Mesothelial cell of epicardium (in vitro differentiated cells): Measurements from ENCODE around the gene BGN. TPM values are rescaled to one million over a fixed set of nuclear protein-coding genes. Genes with fewer than 3 reads are reported as not detected.

Experiments used
- DNase-seq, 2 experiments: peaks; one replicate each; pipeline ENCODE4 v3.0.0; 2021; ENCODE audit warnings: low spot score in 2 of 2; ENCODE audit not compliant: unreplicated experiment in 2 of 2
- H3K27ac Mint-ChIP-seq: 2 replicates; pipeline ENCODE4 v1.8.0; 2021; ENCODE audit warnings: mixed read lengths
- H3K27me3 Mint-ChIP-seq: 2 replicates; pipeline ENCODE4 v1.8.0; 2021; ENCODE audit warnings: low read depth, mixed read lengths
- H3K36me3 Mint-ChIP-seq: 2 replicates; pipeline ENCODE4 v1.8.0; 2021; ENCODE audit warnings: mixed read lengths
- H3K4me1 Mint-ChIP-seq: 2 replicates; pipeline ENCODE4 v1.8.0; 2021; ENCODE audit warnings: mixed read lengths
- H3K4me3 Mint-ChIP-seq: 2 replicates; pipeline ENCODE4 v1.8.0; 2021; ENCODE audit warnings: mild to moderate bottlenecking, moderate library complexity, mixed read lengths
- H3K9me3 Mint-ChIP-seq: 2 replicates; pipeline ENCODE4 v1.8.0; 2021; ENCODE audit warnings: mixed read lengths
- CTCF ChIP-seq: fragments of 200-600 bp; sonication (generic); IDR thresholded peaks from one replicate; pipeline ENCODE4 v1.5.0; 2021; ENCODE audit warnings: antibody characterized with exemption; ENCODE audit not compliant: unreplicated experiment
- total RNA-seq: library from RNA; stranded (reverse); gene quantifications from 3 replicates; pipeline ENCODE4 v1.2.1, GENCODE V29; 2021

Gene BGN
- total RNA-seq, 1 donor from 2014 or later: 121 TPM

- H3K4me3 Mint-ChIP-seq: no peak overlapping the region
- no peak overlapping the region for H3K27ac Mint-ChIP-seq
- H3K27me3 Mint-ChIP-seq: no peaks in the 10 kb centered on the region
- H3K36me3 Mint-ChIP-seq: peaks cover 10% of the 10 kb centered on the region
- peaks cover 6% of the 10 kb centered on the region for H3K9me3 Mint-ChIP-seq
- no peak for TF ChIP-seq CTCF
- DNase-seq: no peak
- peaks cover 2% of the 10 kb centered on the region for H3K4me1 Mint-ChIP-seq
These were observed 39.8 kb upstream of the BGN start for GRCh38 chrX:153454901-153455550.

GRCh38 chrX:153455571-153455970 lies 39.2 kb upstream of the BGN start:
- H3K9me3 Mint-ChIP-seq: peaks cover 6% of the 10 kb centered on the region
- H3K36me3 Mint-ChIP-seq: peaks cover 10% of the 10 kb centered on the region
- peaks cover 4% of the 10 kb centered on the region for H3K4me1 Mint-ChIP-seq
- DNase-seq: no peak
- H3K4me3 Mint-ChIP-seq: no peak overlapping the region
- no peak overlapping the region for H3K27ac Mint-ChIP-seq
- TF ChIP-seq CTCF: no peak
- no peaks in the 10 kb centered on the region for H3K27me3 Mint-ChIP-seq

- Mint-ChIP-seq H3K4me3 (no peak overlapping the region), H3K36me3 (peaks cover 10% of the 10 kb centered on the region), H3K27me3 (no peaks in the 10 kb centered on the region), H3K27ac (no peak overlapping the region), H3K4me1 (peaks cover 4% of the 10 kb centered on the region), H3K9me3 (peaks cover 6% of the 10 kb centered on the region)
- no peak for DNase-seq
- TF ChIP-seq CTCF: no peak
These were observed 38.6 kb upstream of the BGN start for GRCh38 chrX:153456161-153456560.

- Mint-ChIP-seq H3K27ac (no peak overlapping the region), H3K4me3 (no peak overlapping the region), H3K4me1 (peaks cover 4% of the 10 kb centered on the region), H3K36me3 (peaks cover 13% of the 10 kb centered on the region), H3K9me3 (peaks cover 9% of the 10 kb centered on the region), H3K27me3 (no peaks in the 10 kb centered on the region)
- DNase-seq: no peak
- TF ChIP-seq CTCF: no peak
These were observed 38.1 kb upstream of the BGN start for GRCh38 chrX:153456704-153457103.

- H3K27ac Mint-ChIP-seq: no peak overlapping the region
- TF ChIP-seq CTCF: no peak
- no peak for DNase-seq
- H3K4me3 Mint-ChIP-seq: no peak overlapping the region
- H3K27me3 Mint-ChIP-seq: no peaks in the 10 kb centered on the region
- peaks cover 14% of the 10 kb centered on the region for H3K36me3 Mint-ChIP-seq
- peaks cover 11% of the 10 kb centered on the region for H3K9me3 Mint-ChIP-seq
- peaks cover 4% of the 10 kb centered on the region for H3K4me1 Mint-ChIP-seq
These were observed 37.5 kb upstream of the BGN start for GRCh38 chrX:153457136-153457825.
